ENCODE measurements around the gene ZDHHC9.

The ZDHHC9 gene

GRCh38 chrX:129823115-129823514 is 20.6 kb downstream of the ZDHHC9 start:
- peak in 6 of 56 donors; percentile 0 to 8 (median 2) for DNase-seq

GRCh38 chrX:129818123-129818522 is 25.6 kb downstream of the ZDHHC9 start:
- no peak for DNase-seq

DNA sequence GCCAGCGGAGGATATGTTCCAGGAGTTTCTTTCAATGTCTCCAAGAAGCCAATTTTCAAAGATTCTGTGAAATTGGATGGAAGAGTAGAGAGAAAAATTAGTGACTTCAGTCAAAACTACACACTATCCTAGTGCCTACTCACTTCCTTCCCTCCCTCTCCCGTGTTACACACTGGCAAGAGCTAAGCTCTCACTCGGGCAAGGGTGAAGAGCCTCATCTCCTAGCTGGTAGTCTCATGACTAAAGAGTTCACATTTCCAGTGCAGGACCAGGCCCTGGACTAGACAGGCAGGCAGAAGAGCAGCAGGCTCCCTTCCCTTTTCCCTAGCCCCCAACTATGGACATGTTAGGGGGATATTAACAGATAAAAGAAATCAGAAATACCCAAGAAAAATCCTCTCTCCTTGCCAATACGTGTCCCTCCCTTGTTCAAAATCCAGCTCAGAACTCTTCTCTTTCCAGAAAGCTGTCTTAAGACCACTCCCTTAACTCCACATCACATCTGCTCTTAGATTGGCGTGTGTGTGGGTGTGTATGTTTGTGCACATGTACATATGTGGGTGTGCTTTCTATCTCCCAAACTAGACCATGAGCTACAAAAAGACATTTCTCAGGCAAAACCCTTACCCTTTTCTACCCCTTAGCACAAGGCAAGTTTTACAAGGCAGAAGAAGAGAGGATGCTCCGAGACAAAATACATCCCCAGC is 29.9 kb downstream of the ZDHHC9 start:
- DNase-seq = no peak

DNA sequence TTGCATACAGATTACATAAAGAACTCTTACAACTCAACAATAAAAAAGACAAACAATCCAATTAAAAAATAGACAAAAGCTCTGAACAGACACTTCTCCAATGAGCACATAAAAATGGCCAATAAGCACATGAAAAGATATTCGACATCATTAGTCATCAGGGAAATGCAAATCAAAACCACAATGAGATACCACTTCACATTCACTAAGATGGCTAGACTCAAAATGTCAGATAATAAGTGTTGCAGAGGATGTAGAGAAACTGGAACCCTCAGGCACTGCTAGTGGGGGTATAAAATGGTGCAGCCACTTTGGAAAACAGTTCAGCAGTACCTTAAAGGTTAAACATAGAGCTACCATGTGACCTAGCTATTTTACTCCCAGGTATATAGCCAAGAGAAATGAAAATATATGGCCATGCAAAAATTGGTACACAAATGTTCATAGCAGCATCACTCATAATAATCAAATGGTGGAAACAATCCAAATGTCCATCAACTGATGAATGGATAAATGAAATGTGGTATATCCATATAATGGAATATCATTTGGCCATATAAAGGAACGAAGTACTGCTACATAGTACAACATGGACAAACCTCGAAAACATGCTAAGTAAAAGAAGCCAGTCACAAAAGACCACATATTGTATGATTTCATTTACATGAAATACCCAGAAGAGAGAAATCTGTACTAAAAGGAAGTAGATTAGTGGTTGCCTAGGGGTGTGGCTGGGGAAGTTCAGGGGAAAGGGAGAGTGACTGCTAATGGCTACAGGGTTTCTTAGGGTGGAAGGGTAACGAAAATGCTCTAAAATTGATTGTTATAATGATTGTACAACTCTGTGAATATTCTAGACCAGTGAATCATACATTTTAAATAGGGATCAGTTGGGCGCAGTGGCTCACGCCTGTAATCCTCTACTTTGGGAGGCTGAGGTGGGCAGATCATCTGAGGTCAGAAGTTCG is 34.6 kb downstream of the ZDHHC9 start:
- no peak for DNase-seq

- no peak for DNase-seq
Observed at GRCh38 chrX:129808158-129808828, 35.4 kb downstream of the ZDHHC9 start.

DNA sequence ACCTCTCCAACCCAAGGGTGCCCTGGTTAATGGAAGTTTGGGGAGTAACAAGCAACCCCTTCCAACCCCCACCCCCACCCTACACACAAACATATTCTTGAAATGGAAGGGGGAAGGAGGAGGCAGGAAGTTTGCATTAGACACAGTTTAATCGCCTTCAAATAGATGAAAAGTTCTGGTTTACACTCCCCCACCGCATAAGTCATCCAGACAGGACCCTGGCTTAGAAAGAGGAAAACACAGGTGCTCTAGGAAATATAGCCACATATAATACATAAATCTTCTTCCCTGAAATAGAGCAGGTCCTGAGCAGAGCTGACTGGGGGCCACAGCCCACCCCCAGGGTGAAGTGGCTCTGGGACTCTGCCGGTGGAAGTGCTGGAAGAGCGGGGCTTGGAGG is 38.9 kb downstream of the ZDHHC9 start:
- no peak for DNase-seq

DNA sequence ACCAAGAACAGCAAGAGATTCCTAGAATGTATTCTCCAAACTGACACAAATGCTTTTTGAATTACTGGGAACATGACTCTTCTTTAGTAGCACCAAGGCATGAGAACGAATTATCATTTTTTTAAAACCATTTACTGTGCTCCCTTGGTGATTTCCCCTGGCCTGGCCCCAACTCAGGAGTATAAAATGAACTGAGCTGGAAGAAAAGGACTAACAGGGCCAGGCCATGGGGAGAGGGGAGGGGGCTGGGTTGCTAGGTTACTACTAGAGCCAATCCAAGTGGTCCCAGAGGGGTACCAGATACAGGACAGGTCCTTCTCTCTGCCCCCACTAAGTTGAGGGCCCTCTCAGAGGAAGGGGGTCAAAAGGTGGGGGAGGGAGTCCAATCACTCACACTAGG is 40.8 kb downstream of the ZDHHC9 start:
- DNase-seq = no peak

- no peak for DNase-seq
Observed at GRCh38 chrX:129800186-129800585, 43.5 kb downstream of the ZDHHC9 start.

GRCh38 chrX:129798888-129799287 is 44.8 kb downstream of the ZDHHC9 start:
- no peak for DNase-seq

GRCh38 chrX:129798456-129798855 is 45.2 kb downstream of the ZDHHC9 start:
- no peak for DNase-seq

DNA sequence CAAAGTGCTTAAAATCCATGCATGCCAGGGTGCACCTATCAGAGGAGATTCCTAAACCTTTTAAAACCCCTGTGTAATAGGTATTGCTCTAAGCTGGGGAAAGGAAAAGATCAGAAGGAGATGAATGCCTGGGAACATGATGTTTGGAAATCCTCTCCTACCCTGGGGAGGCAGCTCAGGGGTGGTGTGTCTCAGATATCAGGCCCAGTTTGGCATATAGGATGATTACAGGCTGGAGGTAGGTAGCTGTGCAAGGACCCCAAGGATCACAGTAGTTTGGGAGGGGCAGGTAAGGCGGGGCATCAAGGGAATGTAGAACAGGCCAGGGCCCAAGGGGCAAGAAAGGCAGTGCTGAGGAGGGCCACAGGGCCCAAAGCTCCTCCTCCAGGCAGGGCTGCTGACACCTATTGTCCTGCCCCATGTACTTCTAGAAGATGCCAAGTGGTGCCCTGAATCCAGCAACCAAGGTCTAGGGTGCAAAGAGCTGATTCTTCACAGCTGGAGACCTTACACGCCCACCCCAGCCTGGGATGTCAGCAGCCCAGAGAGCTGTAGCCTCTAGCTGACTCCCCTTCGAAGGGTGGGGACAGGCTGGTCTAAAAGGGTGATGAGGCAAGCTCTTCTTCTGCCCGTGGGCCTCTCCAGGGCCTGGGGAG is 46.3 kb downstream of the ZDHHC9 start:
- DNase-seq = no peak

GRCh38 chrX:129795584-129795983 is 48.1 kb downstream of the ZDHHC9 start:
- DNase-seq = no peak

GRCh38 chrX:129793604-129794191 is 50.0 kb downstream of the ZDHHC9 start:
- DNase-seq = peak in 2 of 56 donors; percentile 5 to 17

DNA sequence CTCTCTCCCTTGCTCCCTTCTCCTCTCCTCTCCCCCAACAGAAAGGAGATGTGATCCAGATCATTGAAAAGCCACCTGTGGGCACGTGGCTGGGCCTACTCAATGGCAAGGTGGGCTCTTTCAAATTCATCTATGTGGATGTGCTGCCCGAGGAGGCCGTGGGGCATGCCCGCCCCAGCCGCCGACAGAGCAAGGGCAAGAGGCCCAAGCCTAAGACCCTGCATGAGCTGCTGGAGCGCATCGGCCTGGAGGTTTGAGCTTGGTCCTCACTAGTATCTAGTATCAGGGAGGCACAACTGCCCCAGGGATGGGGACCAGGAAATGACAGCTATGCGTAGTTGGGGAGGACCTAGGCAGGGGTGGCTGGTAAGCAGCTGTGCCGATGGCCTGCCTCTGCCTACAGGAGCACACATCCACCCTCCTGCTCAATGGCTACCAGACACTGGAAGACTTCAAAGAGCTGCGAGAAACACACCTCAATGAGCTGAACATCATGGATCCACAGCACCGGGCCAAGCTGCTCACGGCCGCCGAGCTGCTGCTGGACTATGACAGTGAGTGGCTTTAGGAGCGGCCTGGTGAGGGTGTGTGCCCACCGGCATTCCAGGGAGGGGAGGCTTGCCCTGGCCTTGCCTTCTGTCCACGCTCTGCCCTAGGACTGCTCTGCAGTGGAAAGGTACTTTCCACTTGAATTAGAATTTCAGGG is 50.9 kb downstream of the ZDHHC9 start:
- DNase-seq = no peak

DNA sequence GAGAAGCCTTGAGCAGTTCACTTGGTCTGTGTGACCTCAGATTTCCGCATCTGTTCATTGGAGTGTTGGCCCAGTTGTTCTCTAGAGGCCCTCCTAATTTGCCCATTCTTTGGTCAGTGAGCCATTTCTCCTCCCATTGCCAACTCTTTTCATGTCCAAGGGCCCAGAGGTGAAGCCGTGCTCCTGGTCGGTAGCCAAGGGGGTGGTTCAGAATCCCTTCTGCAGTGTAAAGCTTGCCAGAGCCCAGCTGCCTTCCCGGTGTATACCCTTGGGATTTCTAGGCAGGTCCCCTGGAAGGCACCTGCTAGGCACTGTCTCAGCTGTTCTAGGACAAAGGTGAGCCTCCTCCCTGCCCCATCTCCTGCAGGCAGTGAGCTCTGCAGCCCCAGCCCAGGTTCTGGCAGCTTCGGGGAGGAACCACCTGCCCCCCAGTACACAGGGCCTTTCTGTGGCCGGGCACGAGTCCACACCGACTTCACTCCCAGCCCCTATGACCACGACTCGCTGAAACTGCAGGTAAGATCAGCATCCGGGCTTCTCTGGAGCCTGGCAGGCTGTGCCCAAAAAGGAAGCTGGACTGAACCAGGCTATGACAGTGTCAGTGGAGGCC is 51.6 kb downstream of the ZDHHC9 start:
- DNase-seq = no peak

DNA sequence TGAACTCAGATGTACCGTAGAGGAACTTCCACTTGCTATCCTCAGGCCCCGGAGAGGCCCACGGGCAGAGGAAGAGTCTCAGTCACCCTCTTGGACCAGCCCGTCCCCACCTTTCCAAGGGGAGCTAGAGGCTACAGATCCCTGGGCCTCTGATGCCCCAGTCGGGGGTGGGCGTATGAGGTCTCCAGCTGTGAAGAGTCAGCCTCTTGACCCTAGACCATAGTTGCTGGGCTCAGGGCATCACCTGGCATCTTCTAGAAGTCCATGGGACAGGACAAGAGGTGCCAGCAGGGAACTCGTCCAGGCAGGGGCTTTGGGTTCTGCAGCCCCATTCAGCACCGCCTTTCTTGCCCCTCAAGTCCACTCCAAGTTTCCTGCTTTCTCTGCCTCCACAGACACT is 52.4 kb downstream of the ZDHHC9 start:
- DNase-seq = no peak

- DNase-seq = no peak
Observed at GRCh38 chrX:129790808-129791207, 52.9 kb downstream of the ZDHHC9 start.

- DNase-seq = no peak
Observed at GRCh38 chrX:129790146-129790545, 53.5 kb downstream of the ZDHHC9 start.

- DNase-seq = no peak
Observed at GRCh38 chrX:129788527-129788926, 55.2 kb downstream of the ZDHHC9 start.
